ENCODE measurements around the gene FDX1. TPM values are rescaled to one million over a fixed set of nuclear protein-coding genes. Genes with fewer than 3 reads are reported as not detected.

The FDX1 gene
- total and polyA plus RNA-seq, 7 experiments from 2014 or later = 7.7 to 18.5 (median 10.9) TPM

GRCh38 chr11:110422306-110422905 lies 7.3 kb upstream of the FDX1 start:
- intact Hi-C loops (cut with micrococcal nuclease) = no loop called here
- Histone ChIP-seq H3K27ac (ENCODE audit: low read depth, low read length) (no peak overlapping the region), H3K4me1 (ENCODE audit: control insufficient read depth in 2 of 2, insufficient read depth in 2 of 2, low read length in 2 of 2) (no peaks in the 10 kb centered on the region), H3K27me3 (ENCODE audit: control insufficient read depth in 2 of 2, insufficient read depth in 2 of 2, low read length in 2 of 2) (no peaks in the 10 kb centered on the region), H3K36me3 (ENCODE audit: control insufficient read depth in 2 of 3, insufficient read depth in 3 of 3, low read length in 3 of 3) (no peaks in the 10 kb centered on the region), H3K4me3 (ENCODE audit: low read length) (no peak overlapping the region), H3K9me3 (ENCODE audit: control insufficient read depth in 2 of 3, low read length in 3 of 3) (no peaks in the 10 kb centered on the region)
- Mint-ChIP-seq H3K27me3 (peaks cover 0 to 7% (median 0%) of the 10 kb centered on the region in 5 donors), H3K4me1 (no peaks in the 10 kb centered on the region), H3K36me3 (peaks cover 0 to 11% (median 4%) of the 10 kb centered on the region in 5 donors), H3K9me3 (peaks cover 0 to 17% (median 7%) of the 10 kb centered on the region in 11 donors), H3K27ac (no peak overlapping the region), H3K4me3 (no peak overlapping the region)
- CTCF ChIA-PET = no interaction called here
- POLR2A ChIA-PET = no interaction called here
- DNase-seq (no peak), ATAC-seq (no peak)

GRCh38 chr11:110424775-110425444 lies 4.8 kb upstream of the FDX1 start:
- Histone ChIP-seq H3K4me1 (ENCODE audit: control insufficient read depth in 2 of 2, insufficient read depth in 2 of 2, low read length in 2 of 2) (peaks cover 5 to 11% of the 10 kb centered on the region in 2 donors), H3K36me3 (ENCODE audit: control insufficient read depth in 2 of 3, insufficient read depth in 3 of 3, low read length in 3 of 3) (no peaks in the 10 kb centered on the region), H3K27me3 (ENCODE audit: control insufficient read depth in 2 of 2, insufficient read depth in 2 of 2, low read length in 2 of 2) (no peaks in the 10 kb centered on the region), H3K4me3 (ENCODE audit: low read length) (no peak overlapping the region), H3K27ac (ENCODE audit: low read depth, low read length) (no peak overlapping the region), H3K9me3 (ENCODE audit: control insufficient read depth in 2 of 3, low read length in 3 of 3) (no peaks in the 10 kb centered on the region)
- intact Hi-C loops (cut with micrococcal nuclease) = loop anchor here in 1 of 2 donors (5.0 kb wide), 1 partner anchor 1452 kb away; the partner anchor contains the start of genes CFAP68 and FDXACB1
- Mint-ChIP-seq H3K4me1 (peaks cover 0 to 21% (median 11%) of the 10 kb centered on the region in 7 donors), H3K27ac (no peak overlapping the region), H3K9me3 (peaks cover 0 to 17% (median 7%) of the 10 kb centered on the region in 11 donors), H3K36me3 (peaks cover 0 to 11% (median 4%) of the 10 kb centered on the region in 5 donors), H3K27me3 (peaks cover 0 to 6% (median 0%) of the 10 kb centered on the region in 5 donors), H3K4me3 (no peak overlapping the region)
- ATAC-seq (no peak), DNase-seq (no peak)
- CTCF ChIA-PET = no interaction called here
- POLR2A ChIA-PET = interaction anchor here (0.7 kb wide), 1 partner anchor 131 kb away, joined by 3 read pairs; no protein-coding TSS in a partner anchor

GRCh38 chr11:110425751-110426545 lies 3.8 kb upstream of the FDX1 start:
- H3K27ac ChIP-seq (ENCODE audit: low read depth, low read length) = no peak overlapping the region
- Mint-ChIP-seq H3K27ac (no peak overlapping the region), H3K4me1 (peaks cover 2 to 22% (median 12%) of the 10 kb centered on the region in 7 donors), H3K9me3 (peaks cover 0 to 12% (median 4%) of the 10 kb centered on the region in 11 donors), H3K36me3 (peaks cover 0 to 6% (median 4%) of the 10 kb centered on the region in 5 donors), H3K27me3 (peaks cover 0 to 3% (median 0%) of the 10 kb centered on the region in 5 donors), H3K4me3 (no peak overlapping the region)
- no peaks in the 10 kb centered on the region for H3K9me3 ChIP-seq (ENCODE audit: control insufficient read depth in 2 of 3, low read length in 3 of 3)
- intact Hi-C loops (cut with micrococcal nuclease) = loop anchor here in 1 of 2 donors (5.0 kb wide), 1 partner anchor 1451 kb away; the partner anchor contains the start of genes CFAP68 and FDXACB1
- H3K36me3 ChIP-seq (ENCODE audit: control insufficient read depth in 2 of 3, insufficient read depth in 3 of 3, low read length in 3 of 3) = peaks cover 0 to 4% (median 0%) of the 10 kb centered on the region in 3 experiments
- DNase-seq = no peak
- POLR2A ChIA-PET = no interaction called here
- H3K4me3 ChIP-seq (ENCODE audit: low read length) = no peak overlapping the region
- CTCF ChIA-PET = no interaction called here
- no peak for ATAC-seq
- H3K4me1 ChIP-seq (ENCODE audit: control insufficient read depth in 2 of 2, insufficient read depth in 2 of 2, low read length in 2 of 2) = peaks cover 5 to 11% of the 10 kb centered on the region in 2 donors
- H3K27me3 ChIP-seq (ENCODE audit: control insufficient read depth in 2 of 2, insufficient read depth in 2 of 2, low read length in 2 of 2) = no peaks in the 10 kb centered on the region

GRCh38 chr11:110428040-110428439 lies 1.7 kb upstream of the FDX1 start:
- Mint-ChIP-seq H3K4me1 (peaks cover 17 to 43% (median 33%) of the 10 kb centered on the region in 7 donors), H3K4me3 (peak overlapping the region in 4 of 10 donors; percentile 5 to 82 (median 31)), H3K9me3 (no peaks in the 10 kb centered on the region), H3K36me3 (no peaks in the 10 kb centered on the region), H3K27me3 (no peaks in the 10 kb centered on the region), H3K27ac (peak overlapping the region in 6 of 9 donors; percentile 20 to 96 (median 94))
- no peak overlapping the region for H3K27ac ChIP-seq (ENCODE audit: low read depth, low read length)
- no peaks in the 10 kb centered on the region for H3K27me3 ChIP-seq (ENCODE audit: control insufficient read depth in 2 of 2, insufficient read depth in 2 of 2, low read length in 2 of 2)
- ATAC-seq (no peak), DNase-seq (no peak)
- H3K9me3 ChIP-seq (ENCODE audit: control insufficient read depth in 2 of 3, low read length in 3 of 3) = no peaks in the 10 kb centered on the region
- intact Hi-C loops (cut with micrococcal nuclease) = loop anchor here (2.0 to 5.0 kb wide), 2 partner anchors 1449 to 1499 kb away; partner anchors contain the start of genes CFAP68 (in 1 of the 2) and FDXACB1 (in 1 of the 2)
- CTCF ChIA-PET = no interaction called here
- POLR2A ChIA-PET = interaction anchor here (0.6 kb wide), 1 partner anchor 1722 kb away, joined by 3 read pairs; no protein-coding TSS in a partner anchor
- no peak overlapping the region for H3K4me3 ChIP-seq (ENCODE audit: low read length)
- H3K4me1 ChIP-seq (ENCODE audit: control insufficient read depth in 2 of 2, insufficient read depth in 2 of 2, low read length in 2 of 2) = peaks cover 13 to 18% of the 10 kb centered on the region in 2 donors
- H3K36me3 ChIP-seq (ENCODE audit: control insufficient read depth in 2 of 3, insufficient read depth in 3 of 3, low read length in 3 of 3) = peaks cover 0 to 4% (median 0%) of the 10 kb centered on the region in 3 experiments

GRCh38 chr11:110428956-110429730 lies 605 bp upstream of the FDX1 start:
- intact Hi-C loops (cut with micrococcal nuclease) = loop anchor here (1.0 to 5.0 kb wide), 4 partner anchors 228 to 1498 kb away; partner anchors contain the start of genes CFAP68 (in 1 of the 2) and FDXACB1 (in 1 of the 2)
- Histone ChIP-seq H3K27ac (ENCODE audit: low read depth, low read length) (peak overlapping the region; percentile 87), H3K4me1 (ENCODE audit: control insufficient read depth in 2 of 2, insufficient read depth in 2 of 2, low read length in 2 of 2) (peaks cover 17 to 18% of the 10 kb centered on the region in 2 donors), H3K4me3 (ENCODE audit: low read length) (peak overlapping the region; percentile 91), H3K36me3 (ENCODE audit: control insufficient read depth in 2 of 3, insufficient read depth in 3 of 3, low read length in 3 of 3) (peaks cover 0 to 4% (median 0%) of the 10 kb centered on the region in 3 experiments), H3K27me3 (ENCODE audit: control insufficient read depth in 2 of 2, insufficient read depth in 2 of 2, low read length in 2 of 2) (no peaks in the 10 kb centered on the region), H3K9me3 (ENCODE audit: control insufficient read depth in 2 of 3, low read length in 3 of 3) (no peaks in the 10 kb centered on the region)
- peaks cover 0 to 4% (median 0%) of the 10 kb centered on the region in 5 donors for H3K36me3 Mint-ChIP-seq
- peak overlapping the region; percentile 74 to 98 (median 86) for H3K4me3 Mint-ChIP-seq
- ChIA-PET POLR2A (interaction anchor here (0.9 to 1.5 kb wide), 3 partner anchors 13 to 950 kb away, joined by 3 to 9 read pairs (median 3); partner anchors contain the start of gene POU2AF1), CTCF (interaction anchor here (0.7 to 7.8 kb wide), 3 partner anchors 18 to 229 kb away, joined by 3 to 72 read pairs (median 5); no protein-coding TSS in a partner anchor)
- no peaks in the 10 kb centered on the region for H3K27me3 Mint-ChIP-seq
- peak overlapping the region; percentile 73 to 96 (median 94) for H3K27ac Mint-ChIP-seq
- no peak for ATAC-seq
- H3K9me3 Mint-ChIP-seq = no peaks in the 10 kb centered on the region
- DNase-seq = peak in 6 of 9 donors; percentile 11 to 41 (median 30)
- H3K4me1 Mint-ChIP-seq = peaks cover 19 to 53% (median 43%) of the 10 kb centered on the region in 7 donors

All from naive thymus-derived CD4-positive, alpha-beta T cell (primary cell).